C4-2B (cell line): Measurements from ENCODE around the gene CREB3.

Experiments used
- ZFX ChIP-seq: fragments of 450-650 bp; IDR thresholded peaks from 2 replicates; pipeline ENCODE4 v1.6.1; 2017
- TF ChIP-seq, protein P1 (sequence below): fragments of 450-650 bp; conservative IDR thresholded peaks from 2 replicates; pipeline ENCODE4 v1.5.1; 2017; ENCODE audit warnings: mild to moderate bottlenecking

- TF ChIP-seq, protein P1, sequence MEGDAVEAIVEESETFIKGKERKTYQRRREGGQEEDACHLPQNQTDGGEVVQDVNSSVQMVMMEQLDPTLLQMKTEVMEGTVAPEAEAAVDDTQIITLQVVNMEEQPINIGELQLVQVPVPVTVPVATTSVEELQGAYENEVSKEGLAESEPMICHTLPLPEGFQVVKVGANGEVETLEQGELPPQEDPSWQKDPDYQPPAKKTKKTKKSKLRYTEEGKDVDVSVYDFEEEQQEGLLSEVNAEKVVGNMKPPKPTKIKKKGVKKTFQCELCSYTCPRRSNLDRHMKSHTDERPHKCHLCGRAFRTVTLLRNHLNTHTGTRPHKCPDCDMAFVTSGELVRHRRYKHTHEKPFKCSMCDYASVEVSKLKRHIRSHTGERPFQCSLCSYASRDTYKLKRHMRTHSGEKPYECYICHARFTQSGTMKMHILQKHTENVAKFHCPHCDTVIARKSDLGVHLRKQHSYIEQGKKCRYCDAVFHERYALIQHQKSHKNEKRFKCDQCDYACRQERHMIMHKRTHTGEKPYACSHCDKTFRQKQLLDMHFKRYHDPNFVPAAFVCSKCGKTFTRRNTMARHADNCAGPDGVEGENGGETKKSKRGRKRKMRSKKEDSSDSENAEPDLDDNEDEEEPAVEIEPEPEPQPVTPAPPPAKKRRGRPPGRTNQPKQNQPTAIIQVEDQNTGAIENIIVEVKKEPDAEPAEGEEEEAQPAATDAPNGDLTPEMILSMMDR = no peak
- TF ChIP-seq ZFX = no peak
Measured at GRCh38 chr9:35705372-35705771, 27.1 kb upstream of the CREB3 start.
